GM15510 (cell line): ENCODE measurements around the gene DLX4.

Experiments used
- POLR2A ChIP-seq: IDR thresholded peaks from 3 replicates; pipeline ENCODE4 v1.6.1; 2011; ENCODE audit warnings: borderline replicate concordance; ENCODE audit not compliant: insufficient read length; ENCODE audit errors: extremely low read depth

The DLX4 gene

GRCh38 chr17:49985310-49985990, 16.5 kb downstream of the DLX4 start:
- no peak for TF ChIP-seq POLR2A

GRCh38 chr17:49986396-49987289, 17.7 kb downstream of the DLX4 start:
- TF ChIP-seq POLR2A, result no peak

- TF ChIP-seq POLR2A, result no peak
Measured at GRCh38 chr17:49987290-49987585, 18.2 kb downstream of the DLX4 start.

GRCh38 chr17:49987681-49988441, 18.9 kb downstream of the DLX4 start:
- no peak for TF ChIP-seq POLR2A

- no peak for TF ChIP-seq POLR2A
Measured at GRCh38 chr17:49989518-49989880, 20.5 kb downstream of the DLX4 start.

- no peak for TF ChIP-seq POLR2A
Measured at GRCh38 chr17:49990331-49990730, 21.3 kb downstream of the DLX4 start.

GRCh38 chr17:49990921-49991320, 21.9 kb downstream of the DLX4 start:
- no peak for TF ChIP-seq POLR2A

- TF ChIP-seq POLR2A, result no peak
Measured at GRCh38 chr17:49991409-49991808, 22.4 kb downstream of the DLX4 start.

GRCh38 chr17:49992191-49992932, 23.4 kb downstream of the DLX4 start:
- no peak for TF ChIP-seq POLR2A

- no peak for TF ChIP-seq POLR2A
Measured at GRCh38 chr17:49992933-49993422, 24.0 kb downstream of the DLX4 start.

GRCh38 chr17:49993423-49994060, 24.6 kb downstream of the DLX4 start:
- TF ChIP-seq POLR2A, result no peak

- no peak for TF ChIP-seq POLR2A
Measured at GRCh38 chr17:49994085-49995054, 25.4 kb downstream of the DLX4 start.

- no peak for TF ChIP-seq POLR2A
Measured at GRCh38 chr17:49995055-49995738, 26.2 kb downstream of the DLX4 start, which contains the start of gene DLX3. TSS of gene DLX3 (minus strand) at chr17:49995224. CDS start at chr17:49994998, 226 bp downstream.

- no peak for TF ChIP-seq POLR2A
Measured at GRCh38 chr17:49996121-49996494, 27.1 kb downstream of the DLX4 start.
